Measurements from ENCODE around the gene PKMYT1. TPM values are rescaled to one million over a fixed set of nuclear protein-coding genes. Genes with fewer than 3 reads are reported as not detected.

PKMYT1 gene
- total and polyA plus RNA-seq, 2 of the 4 experiments (the other 2 are of a cell fraction), result 1.8 to 14.9 TPM

- H3K18ac ChIP-seq (ENCODE audit: low read depth, low read length), result no peak overlapping the region
- no peak overlapping the region for H2BK5ac ChIP-seq (ENCODE audit: low read depth, low read length, poor library complexity, severe bottlenecking)
- 42% methylated on average over 5 of the region's 15 CpGs; no CpG with 5 or more reads in 1 of the 2 experiments for WGBS, 2 experiments (ENCODE audit: extremely low coverage in 2 of 2, insufficient read length in 1 of 2)
- intact Hi-C loops (cut with micrococcal nuclease), result no loop called here
- peaks cover 29% of the 10 kb centered on the region for H3K27me3 ChIP-seq (ENCODE audit: control insufficient read depth, insufficient read depth, low read length)
- no peaks in the 10 kb centered on the region for H3K9me3 ChIP-seq (ENCODE audit: control insufficient read depth, insufficient read depth, low read length)
- H4K20me1 ChIP-seq (ENCODE audit: insufficient read depth, low read length), result peaks cover 7% of the 10 kb centered on the region
- no peak overlapping the region for H3K56ac ChIP-seq (ENCODE audit: extremely low read depth, insufficient read depth, low read length)
- H3K4me2 ChIP-seq (ENCODE audit: low read depth, low read length), result no peak overlapping the region
- peak overlapping the region; percentile 67 for H2AK9ac ChIP-seq (replicated peaks; ENCODE audit: low read depth, low read length, poor library complexity)
- in situ Hi-C loops (cut with MboI; ENCODE audit: low sequenced_read_pairs), result no loop called here
- H2BK120ac ChIP-seq (ENCODE audit: low read depth, low read length), result no peak overlapping the region
- dilution Hi-C loops (cut with HindIII; ENCODE audit: low sequenced_read_pairs, unreplicated experiment), result no loop called here
- DNase-seq, result no peak
- ATAC-seq (ENCODE audit: low read depth), result no peak
- H3K9me1 ChIP-seq (ENCODE audit: insufficient read depth, low read length), result no peaks in the 10 kb centered on the region
- H3K4me3 ChIP-seq (ENCODE audit: insufficient read depth, low read depth, low read length), result no peak overlapping the region
- POLR2A ChIA-PET (ENCODE audit: unreplicated experiment), result no interaction called here
- no peaks in the 10 kb centered on the region for H3K4me1 ChIP-seq (ENCODE audit: control insufficient read depth, insufficient read depth, low read length)
- H4K5ac ChIP-seq (ENCODE audit: low read depth, low read length), result no peak overlapping the region
- peak overlapping the region; percentile 41 for H2AFZ ChIP-seq (replicated peaks; ENCODE audit: low read length, poor library complexity)
- H3K4ac ChIP-seq (ENCODE audit: low read depth, low read length), result peak overlapping the region; percentile 57; the same call in 1 of the 2 replicates
- no peak overlapping the region; the same call in 1 of the 2 replicates for H4K91ac ChIP-seq (ENCODE audit: insufficient read depth, low read depth, low read length)
- no peak overlapping the region for H2BK20ac ChIP-seq (ENCODE audit: low read depth, low read length)
- BruUV-seq (replicated peaks), result no TSS peak
- CTCF ChIA-PET, result interaction anchor here (0.7 to 1.8 kb wide), 4 partner anchors 10 to 100 kb away, joined by 3 to 7 read pairs (median 4); no protein-coding TSS in a partner anchor
- no peak overlapping the region; a peak in 1 of 4 replicates for H4K8ac ChIP-seq (ENCODE audit: low read depth in 2 of 2, low read length in 2 of 2)
- H2BK15ac ChIP-seq (ENCODE audit: low read depth, low read length), result no peak overlapping the region
- TF ChIP-seq SMC3 (IDR thresholded peaks at IDR 0.05; ENCODE audit: low read depth, low read length) (no peak), POLR2A (IDR thresholded peaks at IDR 0.05; ENCODE audit: low read depth, low read length) (peak; percentile 11)
- H3K79me1 ChIP-seq (ENCODE audit: low read depth in 1 of 2, low read length in 2 of 2), result peaks cover 0 to 3% of the 10 kb centered on the region in 2 experiments; a peak in 1 of 4 replicates
- no peak overlapping the region for H3K14ac ChIP-seq (replicated peaks; ENCODE audit: low read depth, low read length)
- peaks cover 11% of the 10 kb centered on the region; the same call in 1 of the 2 replicates for H3K36me3 ChIP-seq (ENCODE audit: control insufficient read depth, insufficient read depth, low read length)
- no peak overlapping the region for H3K27ac ChIP-seq (ENCODE audit: insufficient read depth, low read length)
- H3K23ac ChIP-seq (ENCODE audit: low read depth, low read length), result no peak overlapping the region
- H3K9ac ChIP-seq (ENCODE audit: low read depth, low read length), result no peak overlapping the region
- peak overlapping the region; percentile 48; the same call in 1 of the 2 replicates for H2AK5ac ChIP-seq (ENCODE audit: low read depth, low read length)
Observed at GRCh38 chr16:3028716-3029319, 48.6 kb upstream of the PKMYT1 start.
